OCI-LY7 (cell line): ENCODE results near the gene DOCK1. TPM values are rescaled to one million over a fixed set of nuclear protein-coding genes. Genes with fewer than 3 reads are reported as not detected.

ENCODE experiments used
- BruUV-seq: library from RNA; stranded (reverse); fragments of 400-500 nt; replicated peaks from 2 replicates; lab custom pipeline; 2021; lab: Mats Ljungman, UMichigan
- CTCF ChIA-PET: fragments of 300-600 bp; sonication (Branson Sonifier 250); formaldehyde crosslinking; loops from one replicate; lab custom pipeline; 2022; ENCODE audit warnings: antibody characterized with exemption; ENCODE audit not compliant: unreplicated experiment; lab: Charles Lee
- POLR2A ChIA-PET: fragments of 300-600 bp; sonication (Branson Sonifier 250); formaldehyde crosslinking; loops from one replicate; lab custom pipeline; 2022; ENCODE audit warnings: antibody characterized with exemption; lab: Charles Lee
- DNase-seq: peaks from one replicate; pipeline ENCODE4 v3.0.0-alpha.2; 2015; ENCODE audit warnings: low spot score
- H2AFZ ChIP-seq: fragments of 200-600 bp; sonication (generic), shearing (Covaris generic); 2 replicates; pipeline ENCODE4 v1.6.1; 2014; ENCODE audit warnings: mild to moderate bottlenecking, antibody characterized with exemption, low read length, moderate library complexity
- H3K27ac ChIP-seq: fragments of 200-600 bp; sonication (generic); 2 replicates; pipeline ENCODE4 v1.5.1; 2014; ENCODE audit warnings: mixed run types, low read depth, mild to moderate bottlenecking, moderate library complexity, low read length, inconsistent platforms; ENCODE audit not compliant: poor library complexity, severe bottlenecking
- H3K36me3 ChIP-seq: fragments of 200-600 bp; sonication (generic); 2 replicates; pipeline ENCODE4 v1.6.1; 2014; ENCODE audit warnings: mild to moderate bottlenecking, antibody characterized with exemption, low read length, moderate library complexity, mixed read lengths; ENCODE audit not compliant: insufficient read depth
- H3K4me1 ChIP-seq: fragments of 200-600 bp; sonication (generic); 2 replicates; pipeline ENCODE4 v1.5.1; 2014; ENCODE audit warnings: mild to moderate bottlenecking, low read length; ENCODE audit not compliant: insufficient read depth, poor library complexity, severe bottlenecking
- H3K4me2 ChIP-seq: fragments of 200-600 bp; sonication (generic); 2 replicates; pipeline ENCODE4 v1.6.1; 2014; ENCODE audit warnings: mild to moderate bottlenecking, low read length
- H3K4me3 ChIP-seq: fragments of 200-600 bp; sonication (generic); 2 replicates; pipeline ENCODE4 v1.5.1; 2014; ENCODE audit warnings: mild to moderate bottlenecking, low read depth, low read length; ENCODE audit not compliant: poor library complexity, severe bottlenecking
- H3K79me2 ChIP-seq: fragments of 200-600 bp; sonication (generic); 2 replicates; pipeline ENCODE4 v1.6.1; 2016; ENCODE audit warnings: low read depth, mild to moderate bottlenecking, low read length, moderate library complexity, mixed read lengths; ENCODE audit not compliant: insufficient read depth
- H3K9me2 ChIP-seq: fragments of 200-600 bp; sonication (generic); 2 replicates; pipeline ENCODE4 v1.6.1; 2016; ENCODE audit warnings: mild to moderate bottlenecking, low read length, mixed read lengths; ENCODE audit not compliant: insufficient read depth
- H3K9me3 ChIP-seq: fragments of 200-600 bp; sonication (generic); 2 replicates; pipeline ENCODE4 v1.6.1; 2014; ENCODE audit warnings: mild to moderate bottlenecking, mixed run types, low read length, mixed read lengths
- H4K20me1 ChIP-seq: fragments of 200-600 bp; sonication (generic); 2 replicates; pipeline ENCODE4 v1.6.1; 2014; ENCODE audit warnings: mild to moderate bottlenecking, antibody characterized with exemption, low read length, moderate library complexity, mixed read lengths; ENCODE audit not compliant: insufficient read depth
- EZH2phosphoT487 ChIP-seq: fragments of 200-600 bp; sonication (generic); IDR thresholded peaks from 2 replicates; pipeline ENCODE4 v1.6.1; 2018; ENCODE audit warnings: low read depth, borderline replicate concordance, mild to moderate bottlenecking, mixed run types, antibody characterized with exemption, low read length, moderate library complexity, mixed read lengths
- intact Hi-C: fragments of 100-400 bp; cut with micrococcal nuclease; formaldehyde crosslinking; loops from one replicate; pipeline ENCODE4 v1.10.0; 2022; ENCODE audit not compliant: unreplicated experiment
- total RNA-seq, 2 experiments: library from RNA; depleted of rRNA in 1 of 2; stranded (reverse); fragments of >200 nt in 1 of 2; shearing (Covaris generic) in 1 of 2; gene quantifications; 2 replicates each; pipeline ENCODE4 v1.2.3, GENCODE V29; 2014 to 2022
- TF ChIP-seq, protein P1 (sequence below): fragments of 200-600 bp; sonication (generic); conservative IDR thresholded peaks from 2 replicates; pipeline ENCODE4 v1.5.1; 2014; ENCODE audit warnings: mild to moderate bottlenecking, antibody characterized with exemption, low read length, moderate library complexity, mixed read lengths

The DOCK1 gene
- total RNA-seq, 2 experiments from 2014 or later = not detected

DNA sequence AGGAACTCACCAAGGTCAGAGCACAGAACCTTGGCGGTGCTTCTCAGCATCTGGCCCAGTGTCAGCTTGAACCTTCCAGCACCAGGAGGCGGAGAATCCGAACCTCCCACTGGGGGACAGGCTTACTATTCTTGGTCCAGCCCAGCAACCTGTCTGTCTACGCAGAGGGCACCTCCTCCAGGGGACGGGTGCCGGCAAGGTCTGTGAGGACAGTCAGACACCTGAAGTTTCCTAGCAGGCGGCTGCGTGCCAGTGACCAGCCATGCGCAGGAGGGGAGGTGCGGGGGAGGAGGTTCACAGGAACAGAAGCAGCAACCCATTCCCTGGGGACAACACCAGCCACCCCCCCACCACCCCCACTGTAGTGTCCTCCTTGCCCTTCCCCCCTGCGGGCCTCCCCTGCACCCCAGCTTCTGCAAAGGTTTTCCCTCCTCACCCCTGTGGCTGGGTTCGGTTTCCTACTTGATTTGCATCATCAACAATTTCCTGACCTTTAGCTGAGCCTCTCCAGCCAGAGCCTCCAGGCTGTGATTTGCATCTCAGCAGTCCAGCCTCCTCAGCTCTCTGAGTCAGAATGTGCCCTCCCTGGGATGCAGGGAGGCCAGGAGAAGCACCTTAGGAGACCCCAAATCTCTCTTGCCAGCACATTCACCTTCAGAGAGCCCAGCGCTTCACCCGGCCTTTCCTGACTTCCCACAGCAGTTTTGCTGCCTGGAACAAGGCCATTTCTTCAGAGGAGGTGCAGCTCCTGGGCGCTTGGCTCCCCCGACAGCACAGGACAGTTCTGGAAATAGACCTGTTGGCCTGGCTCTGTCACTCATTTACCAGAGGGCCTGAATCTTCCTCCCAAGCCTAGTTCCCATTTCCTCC is 536.4 kb downstream of the DOCK1 start:
- no peaks in the 10 kb centered on the region for H3K9me2 ChIP-seq
- intact Hi-C loops = no loop called here
- no peaks in the 10 kb centered on the region for H4K20me1 ChIP-seq
- no peak for TF ChIP-seq EZH2phosphoT487
- TF ChIP-seq, protein P1, sequence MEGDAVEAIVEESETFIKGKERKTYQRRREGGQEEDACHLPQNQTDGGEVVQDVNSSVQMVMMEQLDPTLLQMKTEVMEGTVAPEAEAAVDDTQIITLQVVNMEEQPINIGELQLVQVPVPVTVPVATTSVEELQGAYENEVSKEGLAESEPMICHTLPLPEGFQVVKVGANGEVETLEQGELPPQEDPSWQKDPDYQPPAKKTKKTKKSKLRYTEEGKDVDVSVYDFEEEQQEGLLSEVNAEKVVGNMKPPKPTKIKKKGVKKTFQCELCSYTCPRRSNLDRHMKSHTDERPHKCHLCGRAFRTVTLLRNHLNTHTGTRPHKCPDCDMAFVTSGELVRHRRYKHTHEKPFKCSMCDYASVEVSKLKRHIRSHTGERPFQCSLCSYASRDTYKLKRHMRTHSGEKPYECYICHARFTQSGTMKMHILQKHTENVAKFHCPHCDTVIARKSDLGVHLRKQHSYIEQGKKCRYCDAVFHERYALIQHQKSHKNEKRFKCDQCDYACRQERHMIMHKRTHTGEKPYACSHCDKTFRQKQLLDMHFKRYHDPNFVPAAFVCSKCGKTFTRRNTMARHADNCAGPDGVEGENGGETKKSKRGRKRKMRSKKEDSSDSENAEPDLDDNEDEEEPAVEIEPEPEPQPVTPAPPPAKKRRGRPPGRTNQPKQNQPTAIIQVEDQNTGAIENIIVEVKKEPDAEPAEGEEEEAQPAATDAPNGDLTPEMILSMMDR = no peak
- ChIA-PET CTCF (no interaction called here), POLR2A (interaction anchor here (0.6 kb wide), 1 partner anchor 133 kb away, joined by 3 read pairs; no protein-coding TSS in a partner anchor)
- H3K36me3 ChIP-seq = no peaks in the 10 kb centered on the region
- DNase-seq = no peak
- BruUV-seq = no TSS peak
- no peak overlapping the region for H2AFZ ChIP-seq
- no peaks in the 10 kb centered on the region for H3K79me2 ChIP-seq
- H3K27ac ChIP-seq = no peak overlapping the region
- H3K4me1 ChIP-seq = no peaks in the 10 kb centered on the region
- no peaks in the 10 kb centered on the region for H3K9me3 ChIP-seq
- H3K4me2 ChIP-seq = no peak overlapping the region
- H3K4me3 ChIP-seq = no peak overlapping the region

DNA sequence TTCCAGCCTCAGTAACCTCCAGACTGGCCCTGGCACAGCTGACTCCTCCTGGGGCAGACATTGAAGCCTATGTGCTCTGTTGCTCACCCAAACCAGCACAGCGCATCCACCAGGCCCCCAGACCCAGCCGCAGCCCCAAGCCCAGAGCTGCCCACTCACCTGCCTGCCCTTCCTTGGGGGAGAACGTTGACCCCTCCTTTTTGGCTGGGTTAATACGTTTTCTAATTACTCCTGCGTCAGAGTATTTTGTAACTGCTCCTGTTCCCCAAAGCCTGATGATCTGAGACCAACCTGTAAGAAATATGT is 536.9 kb downstream of the DOCK1 start:
- intact Hi-C loops = no loop called here
- Histone ChIP-seq H3K79me2 (no peaks in the 10 kb centered on the region), H3K9me2 (no peaks in the 10 kb centered on the region), H2AFZ (no peak overlapping the region), H3K4me1 (no peaks in the 10 kb centered on the region), H3K27ac (no peak overlapping the region), H4K20me1 (no peaks in the 10 kb centered on the region), H3K36me3 (no peaks in the 10 kb centered on the region), H3K4me3 (no peak overlapping the region), H3K4me2 (no peak overlapping the region), H3K9me3 (no peaks in the 10 kb centered on the region)
- CTCF ChIA-PET = no interaction called here
- POLR2A ChIA-PET = no interaction called here
- TF ChIP-seq, protein P1 = no peak
- no peak for TF ChIP-seq EZH2phosphoT487
- DNase-seq = no peak
- BruUV-seq = no TSS peak

DNA sequence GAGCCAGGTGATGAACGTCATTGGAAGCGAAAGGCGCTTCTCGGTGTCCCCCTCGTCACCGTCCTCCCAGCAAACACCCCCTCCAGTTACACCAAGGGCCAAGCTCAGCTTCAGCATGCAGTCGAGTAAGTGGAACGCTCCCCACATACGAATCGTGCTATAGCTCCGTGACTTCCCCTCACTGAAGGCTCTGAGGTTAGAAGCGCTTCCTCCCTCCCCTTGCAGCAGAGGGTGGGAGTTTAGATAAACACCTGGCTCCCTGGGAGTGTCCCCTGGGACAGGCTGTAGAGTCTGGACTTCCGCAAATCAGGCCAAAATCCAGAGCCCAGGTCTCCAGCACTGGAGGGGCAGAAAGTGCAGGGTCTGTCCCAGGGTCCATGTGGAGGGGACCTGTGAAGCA is 538.9 kb downstream of the DOCK1 start:
- Histone ChIP-seq H2AFZ (no peak overlapping the region), H3K79me2 (no peaks in the 10 kb centered on the region), H4K20me1 (no peaks in the 10 kb centered on the region), H3K27ac (no peak overlapping the region), H3K36me3 (no peaks in the 10 kb centered on the region), H3K9me2 (no peaks in the 10 kb centered on the region), H3K9me3 (no peaks in the 10 kb centered on the region), H3K4me2 (no peak overlapping the region), H3K4me1 (no peaks in the 10 kb centered on the region), H3K4me3 (no peak overlapping the region)
- TF ChIP-seq, protein P1 = no peak
- no peak for TF ChIP-seq EZH2phosphoT487
- BruUV-seq = no TSS peak
- no peak for DNase-seq
- intact Hi-C loops = no loop called here
- ChIA-PET POLR2A (interaction anchor here (0.7 kb wide), 1 partner anchor 8 kb away, joined by 3 read pairs; no protein-coding TSS in a partner anchor), CTCF (no interaction called here)
